ENCODE results near the gene AK8.
"Not testable (repeated sequence)": the region's sequence is repeated elsewhere in the genome, so short reads cannot be mapped to it uniquely, and the experiment has no call there.

Gene AK8

GRCh38 chr9:132775720-132776119, 102.4 kb downstream of the AK8 start:
- in situ Hi-C loops (cut with MboI; ENCODE audit: low sequenced_read_pairs): no loop called here

DNA sequence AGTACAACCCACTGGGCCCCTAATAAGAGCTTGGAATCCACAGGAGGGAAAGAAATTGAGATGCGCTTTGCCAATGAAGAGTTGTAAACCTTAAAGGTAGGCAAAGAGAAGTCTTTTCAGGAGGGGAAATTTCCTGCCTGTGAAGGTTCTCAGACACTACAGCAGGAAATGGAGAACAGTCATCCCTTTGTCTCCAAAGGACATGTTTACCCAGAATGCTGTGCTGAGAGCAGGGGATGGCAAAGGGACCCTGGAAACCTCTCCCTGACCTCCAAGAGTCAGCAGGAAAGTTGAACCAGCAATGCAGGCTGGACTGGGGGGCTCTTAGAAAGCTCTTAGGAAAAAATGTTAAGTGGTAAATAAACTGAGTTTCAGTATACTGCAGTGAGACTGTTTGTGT, 103.2 kb downstream of the AK8 start:
- in situ Hi-C loops (cut with MboI; ENCODE audit: low sequenced_read_pairs): no loop called here

DNA sequence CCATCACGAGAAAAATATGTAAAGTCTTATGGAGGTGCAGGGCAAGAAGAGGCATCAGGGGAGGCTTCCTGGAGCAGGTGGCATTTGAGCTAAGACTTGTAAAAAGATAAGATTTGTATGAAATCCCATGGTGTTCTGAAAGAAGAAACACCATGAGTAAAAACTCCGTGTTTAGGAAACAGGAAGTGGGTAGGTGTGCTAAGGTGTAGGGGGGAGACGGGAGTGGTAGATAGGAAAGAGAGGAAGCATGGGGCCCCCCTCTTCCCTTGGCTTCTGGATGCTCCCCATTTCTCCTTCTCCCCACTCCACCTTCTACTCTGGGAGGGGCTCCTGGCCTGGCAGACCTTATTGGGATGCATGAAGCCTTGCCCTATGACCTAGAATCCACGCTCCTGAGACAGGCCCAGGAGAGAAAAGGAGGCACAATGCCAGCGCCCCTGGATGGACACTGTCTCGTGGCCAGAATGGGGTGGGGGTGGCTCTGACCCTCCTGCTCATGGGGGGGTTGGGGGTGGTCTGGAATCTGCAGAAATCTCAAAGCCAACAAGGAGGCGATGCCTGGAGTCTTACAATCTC, 104.2 kb downstream of the AK8 start:
- in situ Hi-C loops (cut with MboI; ENCODE audit: low sequenced_read_pairs): no loop called here

DNA sequence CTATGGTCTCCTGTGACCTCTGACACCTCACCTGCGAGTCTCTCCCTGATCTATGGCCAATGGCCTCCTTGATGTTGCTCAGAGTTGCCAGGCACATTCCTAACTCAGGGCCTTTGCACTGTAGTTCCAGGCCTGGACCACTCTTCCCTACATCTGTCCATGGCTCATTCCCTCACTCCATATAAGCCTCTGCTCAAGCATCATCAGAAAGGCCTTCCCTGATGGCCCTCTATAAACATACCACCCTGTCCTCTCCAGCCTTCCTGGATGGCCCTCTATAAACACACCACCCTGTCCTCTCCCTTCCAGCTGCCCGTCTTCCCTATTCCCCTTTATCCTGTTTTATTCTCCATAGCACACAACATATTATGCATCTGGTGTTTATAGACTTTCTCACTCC, 105.0 kb downstream of the AK8 start:
- in situ Hi-C loops (cut with MboI; ENCODE audit: low sequenced_read_pairs): no loop called here

DNA sequence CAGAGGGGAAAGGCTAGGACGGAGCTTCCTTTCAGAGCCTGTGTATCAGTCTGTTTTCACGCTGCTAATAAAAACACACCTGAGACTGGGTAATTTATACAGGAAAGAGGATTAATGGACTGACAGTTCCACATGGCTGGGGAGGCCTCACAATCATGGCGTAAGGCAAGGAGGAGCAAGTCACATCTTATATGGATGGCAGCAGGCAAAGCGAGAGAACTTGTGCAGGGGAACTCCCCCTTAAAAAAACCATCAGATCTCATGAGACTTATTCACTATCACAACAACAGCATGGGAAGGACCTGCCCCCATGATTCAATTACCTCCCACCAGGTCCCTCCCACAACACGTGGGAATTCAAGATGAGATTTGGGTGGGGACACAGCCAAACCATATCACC, 106.3 kb downstream of the AK8 start:
- in situ Hi-C loops (cut with MboI; ENCODE audit: low sequenced_read_pairs): not testable (repeated sequence)

DNA sequence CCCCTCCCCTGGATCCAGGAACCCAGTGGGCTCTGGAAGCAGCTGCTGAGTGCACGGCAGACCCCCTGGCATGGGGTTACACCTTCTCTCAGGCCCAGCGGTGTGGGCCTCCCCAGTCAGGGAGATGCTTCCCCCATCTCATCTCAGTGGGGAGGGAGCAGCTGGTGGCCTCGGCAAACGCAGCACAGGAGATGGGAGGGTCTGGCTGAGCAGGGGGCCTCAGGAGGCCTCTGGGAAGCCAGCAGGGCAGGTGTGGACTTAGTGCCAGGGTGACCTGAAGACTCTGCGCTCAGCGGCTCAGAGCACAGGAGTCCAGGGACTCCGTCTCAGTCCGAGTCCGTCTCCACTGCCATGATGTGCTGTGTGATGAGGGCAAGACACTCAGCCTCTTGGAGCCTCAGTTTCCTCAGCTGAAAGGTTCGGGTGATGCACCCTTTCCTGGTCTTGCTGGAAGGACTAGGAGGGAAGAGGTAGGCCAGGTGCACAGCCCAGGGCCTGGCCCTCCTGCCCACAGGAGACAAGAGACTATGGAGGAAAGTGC, 107.2 kb downstream of the AK8 start:
- in situ Hi-C loops (cut with MboI; ENCODE audit: low sequenced_read_pairs): no loop called here

DNA sequence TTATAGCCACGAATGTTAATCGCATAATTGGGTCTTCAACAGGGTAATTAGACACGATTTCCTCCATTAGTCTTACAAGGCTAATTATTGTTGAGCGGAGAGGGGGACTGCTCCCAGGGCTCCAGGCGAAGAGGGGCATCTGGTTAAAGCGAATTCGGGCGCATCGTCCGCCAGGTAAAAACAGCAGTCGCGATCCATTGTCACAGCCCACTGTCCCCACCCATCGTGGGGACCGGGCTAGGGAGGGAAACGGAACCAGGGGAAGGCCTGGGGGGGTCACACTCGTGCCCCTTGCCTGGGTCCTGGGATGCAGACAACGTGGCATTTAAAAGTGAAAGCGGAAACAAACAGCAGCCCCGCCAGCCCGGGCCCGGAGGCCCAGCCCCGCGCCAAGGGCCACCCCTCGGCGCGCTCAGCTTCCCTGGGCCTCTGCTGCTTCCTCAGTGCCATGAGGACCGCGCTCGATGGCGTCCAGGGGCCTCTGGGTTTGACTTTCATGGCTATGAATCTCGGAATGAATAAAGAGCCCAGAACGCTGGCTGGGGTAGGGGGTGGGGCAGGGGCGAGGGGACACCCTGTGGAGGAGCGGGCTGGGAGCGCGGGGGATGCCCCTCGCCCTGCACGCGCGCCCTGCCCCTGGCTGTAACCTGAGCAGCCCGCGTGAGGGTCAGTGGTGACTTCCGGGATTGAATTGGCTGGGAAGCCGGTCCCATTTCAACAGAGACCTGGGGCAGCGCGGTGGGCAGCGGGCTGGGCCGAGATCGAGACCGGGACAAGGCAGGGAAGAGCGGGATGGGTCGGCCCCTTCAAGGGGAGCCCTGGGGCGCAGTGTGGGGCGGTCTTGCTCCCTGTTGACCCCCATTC, 107.9 kb downstream of the AK8 start:
- in situ Hi-C loops (cut with MboI; ENCODE audit: low sequenced_read_pairs): no loop called here

GRCh38 chr9:132768932-132769905, 108.9 kb downstream of the AK8 start:
- in situ Hi-C loops (cut with MboI; ENCODE audit: low sequenced_read_pairs): no loop called here

- in situ Hi-C loops (cut with MboI; ENCODE audit: low sequenced_read_pairs): no loop called here
Measured at GRCh38 chr9:132763574-132763973, 114.5 kb downstream of the AK8 start.

- in situ Hi-C loops (cut with MboI; ENCODE audit: low sequenced_read_pairs): no loop called here
Measured at GRCh38 chr9:132762896-132763295, 115.2 kb downstream of the AK8 start.

- in situ Hi-C loops (cut with MboI; ENCODE audit: low sequenced_read_pairs): no loop called here
Measured at GRCh38 chr9:132761602-132762001, 116.5 kb downstream of the AK8 start.

DNA sequence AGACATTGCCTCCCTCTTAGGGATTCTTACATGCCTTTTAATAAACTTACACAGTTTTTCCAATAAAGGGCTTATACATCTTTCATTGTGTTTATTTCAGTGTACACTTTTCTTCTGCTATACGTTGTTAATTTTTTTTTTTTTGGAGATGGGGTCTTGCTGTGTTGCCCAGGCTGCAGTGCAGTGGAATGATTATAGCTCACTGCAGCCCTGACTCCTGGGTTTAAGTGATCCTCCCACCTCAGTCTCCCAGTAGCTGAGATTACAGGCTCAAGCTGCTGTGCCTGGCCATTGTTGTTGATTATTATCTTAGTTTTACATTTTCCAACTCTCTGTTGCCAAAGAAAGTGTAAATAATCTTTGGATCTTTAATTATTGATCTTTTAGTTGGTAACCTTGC, 118.0 kb downstream of the AK8 start:
- in situ Hi-C loops (cut with MboI; ENCODE audit: low sequenced_read_pairs): no loop called here

- in situ Hi-C loops (cut with MboI; ENCODE audit: low sequenced_read_pairs): no loop called here
Measured at GRCh38 chr9:132757016-132757415, 121.1 kb downstream of the AK8 start.

DNA sequence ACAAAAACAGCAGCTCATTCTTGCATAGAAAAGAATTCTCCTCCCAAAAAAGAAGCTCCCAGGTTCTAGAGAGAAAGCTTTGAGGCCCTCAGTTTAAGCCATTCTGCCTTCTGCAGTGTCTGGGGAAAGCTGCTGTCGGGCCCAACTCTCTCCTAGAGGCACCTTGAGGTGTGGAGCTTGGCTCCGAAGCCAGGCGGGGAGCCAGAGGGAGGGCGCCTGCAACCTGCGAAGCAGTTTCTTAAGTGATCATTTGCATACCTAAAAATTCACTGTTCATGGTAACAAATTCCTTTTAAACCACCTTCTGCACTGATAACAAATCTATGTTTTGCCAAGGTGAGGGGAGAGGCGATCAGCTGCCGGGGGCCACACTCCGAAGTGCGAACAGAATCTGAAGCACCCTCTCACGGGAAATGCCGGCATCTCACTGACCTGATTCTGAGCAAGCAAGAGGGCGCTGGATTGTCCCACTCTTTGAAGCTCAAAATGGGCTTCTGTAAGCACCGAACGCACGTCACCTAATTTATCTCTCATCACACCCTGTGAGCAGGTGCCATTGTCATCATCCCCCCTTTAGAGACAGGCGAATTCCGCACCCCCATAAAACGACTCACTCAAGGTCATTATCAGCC, 121.8 kb downstream of the AK8 start:
- in situ Hi-C loops (cut with MboI; ENCODE audit: low sequenced_read_pairs): no loop called here

- in situ Hi-C loops (cut with MboI; ENCODE audit: low sequenced_read_pairs): no loop called here
Measured at GRCh38 chr9:132755096-132755495, 123.0 kb downstream of the AK8 start.

- in situ Hi-C loops (cut with MboI; ENCODE audit: low sequenced_read_pairs): no loop called here
Measured at GRCh38 chr9:132754236-132754635, 123.8 kb downstream of the AK8 start.

- in situ Hi-C loops (cut with MboI; ENCODE audit: low sequenced_read_pairs): no loop called here
Measured at GRCh38 chr9:132753593-132753880, 124.5 kb downstream of the AK8 start.

- in situ Hi-C loops (cut with MboI; ENCODE audit: low sequenced_read_pairs): no loop called here
Measured at GRCh38 chr9:132752877-132753592, 125.0 kb downstream of the AK8 start.

DNA sequence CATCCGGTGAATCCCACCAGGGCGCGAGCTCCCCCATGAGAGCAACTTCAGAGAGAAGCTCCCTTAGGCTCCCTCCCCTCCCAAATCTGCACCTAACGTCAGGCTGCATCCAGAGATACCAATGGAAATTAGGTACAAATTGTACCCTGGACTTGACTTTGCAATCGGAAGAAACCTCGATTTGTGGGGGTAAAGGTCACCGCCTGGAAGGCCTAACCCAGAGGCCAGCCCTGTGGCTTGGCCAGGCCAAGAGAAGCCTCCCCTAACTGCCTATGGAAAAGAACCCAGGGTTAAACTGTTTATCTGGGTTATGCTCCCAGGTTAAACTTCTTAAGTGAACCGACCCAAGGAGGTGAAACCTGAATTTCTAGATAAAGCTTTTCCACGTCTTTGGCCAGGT, 127.4 kb downstream of the AK8 start:
- in situ Hi-C loops (cut with MboI; ENCODE audit: low sequenced_read_pairs): no loop called here

GRCh38 chr9:132749306-132749705, 128.8 kb downstream of the AK8 start:
- in situ Hi-C loops (cut with MboI; ENCODE audit: low sequenced_read_pairs): no loop called here

Data from hTERT RPE-1 (cell line).